Adrenal gland (tissue), 5 donors: Measurements from ENCODE around the gene MAP3K20.

ENCODE experiments used
- CTCF ChIP-seq, 6 experiments: fragments of 450-650 bp in 4 of 6; fragments of 200-600 bp in 2 of 6; sonication (generic) in 1 of 6; IDR thresholded peaks; 1 replicate in 5 of 6; 2 replicates in 1 of 6; pipeline versions ENCODE4 v1.5.1 to v1.8.0; 2016 to 2021; ENCODE audit warnings: antibody characterized with exemption in 6 of 6, mild to moderate bottlenecking in 2 of 6, moderate library complexity in 1 of 6
- POLR2A ChIP-seq, 2 donors: fragments of 450-650 bp; IDR thresholded peaks; one replicate each; pipeline ENCODE4 v1.6.1; 2017; ENCODE audit warnings: antibody characterized with exemption in 2 of 2, mild to moderate bottlenecking in 2 of 2, moderate library complexity in 1 of 2
- donor health status: DM: no; HTN: no; CAD: no.

- no peak for TF ChIP-seq CTCF (IDR thresholded peaks at IDR 0.05)
- TF ChIP-seq POLR2A (IDR thresholded peaks at IDR 0.05): no peak
Measured at GRCh38 chr2:173136599-173136998, 61.0 kb downstream of the MAP3K20 start.
